ENCODE results near the gene TRPM2. TPM values are rescaled to one million over a fixed set of nuclear protein-coding genes. Genes with fewer than 3 reads are reported as not detected.

TRPM2 gene
- total RNA-seq, 4 donors from 2014 or later: 1.0 to 3.3 (median 3.1) TPM

GRCh38 chr21:44314128-44314527, 39.3 kb upstream of the TRPM2 start:
- WGBS, 2 donors (ENCODE audit: low coverage in 1 of 2): 86% methylated on average over 2 of the region's 15 CpGs; no CpG with 5 or more reads in 1 of the 2 donors
- Histone ChIP-seq H3K36me3 (peaks cover 0 to 100% of the 10 kb centered on the region in 2 donors), H3K27ac (no peak overlapping the region), H3K27me3 (no peaks in the 10 kb centered on the region), H3K4me3 (no peak overlapping the region), H3K9me3 (no peaks in the 10 kb centered on the region), H3K4me1 (no peaks in the 10 kb centered on the region)
- no peak for ATAC-seq
- TF ChIP-seq EP300 (IDR thresholded peaks at IDR 0.05) (no peak), POLR2A (IDR thresholded peaks at IDR 0.05) (no peak), POLR2AphosphoS5 (IDR thresholded peaks at IDR 0.05) (no peak)
- TF ChIP-seq, protein P1, sequence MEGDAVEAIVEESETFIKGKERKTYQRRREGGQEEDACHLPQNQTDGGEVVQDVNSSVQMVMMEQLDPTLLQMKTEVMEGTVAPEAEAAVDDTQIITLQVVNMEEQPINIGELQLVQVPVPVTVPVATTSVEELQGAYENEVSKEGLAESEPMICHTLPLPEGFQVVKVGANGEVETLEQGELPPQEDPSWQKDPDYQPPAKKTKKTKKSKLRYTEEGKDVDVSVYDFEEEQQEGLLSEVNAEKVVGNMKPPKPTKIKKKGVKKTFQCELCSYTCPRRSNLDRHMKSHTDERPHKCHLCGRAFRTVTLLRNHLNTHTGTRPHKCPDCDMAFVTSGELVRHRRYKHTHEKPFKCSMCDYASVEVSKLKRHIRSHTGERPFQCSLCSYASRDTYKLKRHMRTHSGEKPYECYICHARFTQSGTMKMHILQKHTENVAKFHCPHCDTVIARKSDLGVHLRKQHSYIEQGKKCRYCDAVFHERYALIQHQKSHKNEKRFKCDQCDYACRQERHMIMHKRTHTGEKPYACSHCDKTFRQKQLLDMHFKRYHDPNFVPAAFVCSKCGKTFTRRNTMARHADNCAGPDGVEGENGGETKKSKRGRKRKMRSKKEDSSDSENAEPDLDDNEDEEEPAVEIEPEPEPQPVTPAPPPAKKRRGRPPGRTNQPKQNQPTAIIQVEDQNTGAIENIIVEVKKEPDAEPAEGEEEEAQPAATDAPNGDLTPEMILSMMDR (IDR thresholded peaks at IDR 0.05): no peak

GRCh38 chr21:44314561-44314960, 38.9 kb upstream of the TRPM2 start:
- Histone ChIP-seq H3K36me3 (peaks cover 0 to 100% of the 10 kb centered on the region in 2 donors), H3K27ac (no peak overlapping the region), H3K9me3 (no peaks in the 10 kb centered on the region), H3K4me3 (no peak overlapping the region), H3K4me1 (no peaks in the 10 kb centered on the region), H3K27me3 (no peaks in the 10 kb centered on the region)
- no peak for TF ChIP-seq POLR2A (IDR thresholded peaks at IDR 0.05)
- no peak for TF ChIP-seq POLR2AphosphoS5 (IDR thresholded peaks at IDR 0.05)
- no peak for TF ChIP-seq EP300 (IDR thresholded peaks at IDR 0.05)
- TF ChIP-seq, protein P1 (IDR thresholded peaks at IDR 0.05): no peak
- 100% methylated on average over 2 of the region's 11 CpGs; no CpG with 5 or more reads in 1 of the 2 donors for WGBS, 2 donors (ENCODE audit: low coverage in 1 of 2)
- no peak for ATAC-seq

GRCh38 chr21:44315691-44316203, 37.7 kb upstream of the TRPM2 start:
- peaks cover 0 to 100% of the 10 kb centered on the region in 2 donors for H3K36me3 ChIP-seq
- H3K27me3 ChIP-seq: no peaks in the 10 kb centered on the region
- H3K4me1 ChIP-seq: no peaks in the 10 kb centered on the region
- WGBS, 2 donors (ENCODE audit: low coverage in 1 of 2): 90% methylated on average over 2 of the region's 16 CpGs; no CpG with 5 or more reads in 1 of the 2 donors
- TF ChIP-seq, protein P1 (IDR thresholded peaks at IDR 0.05): no peak
- no peak for TF ChIP-seq POLR2A (IDR thresholded peaks at IDR 0.05)
- TF ChIP-seq EP300 (IDR thresholded peaks at IDR 0.05): no peak
- no peak for TF ChIP-seq POLR2AphosphoS5 (IDR thresholded peaks at IDR 0.05)
- no peak overlapping the region for H3K27ac ChIP-seq
- no peak for ATAC-seq
- H3K9me3 ChIP-seq: no peaks in the 10 kb centered on the region
- H3K4me3 ChIP-seq: no peak overlapping the region

DNA sequence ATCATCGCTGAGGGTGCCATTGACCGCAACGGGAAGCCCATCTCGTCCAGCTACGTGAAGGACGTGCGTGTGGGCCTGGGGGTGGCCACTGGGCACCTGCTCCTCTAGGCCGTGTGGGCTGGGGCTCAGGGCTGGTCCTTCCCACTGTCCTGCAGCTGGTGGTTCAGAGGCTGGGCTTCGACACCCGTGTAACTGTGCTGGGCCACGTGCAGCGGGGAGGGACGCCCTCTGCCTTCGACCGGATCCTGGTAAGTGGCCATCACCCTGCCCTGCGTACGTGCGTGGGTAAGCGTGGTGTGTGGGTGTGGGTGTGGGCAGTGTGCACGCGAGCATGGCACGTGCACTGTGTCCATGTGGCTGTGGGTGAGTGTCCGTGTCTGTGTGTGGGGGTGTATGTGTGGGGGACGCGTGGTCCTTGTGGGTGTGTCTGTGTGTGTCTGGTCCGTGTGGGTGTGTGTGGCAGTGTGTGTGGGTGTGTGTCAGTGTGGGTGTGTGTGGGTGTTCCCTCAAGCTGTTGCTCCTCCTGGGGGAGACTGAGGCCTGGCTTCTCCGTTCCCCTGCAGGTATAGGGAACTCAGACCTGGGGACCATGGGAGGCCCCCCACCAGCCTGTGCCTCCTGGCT, 37.0 kb upstream of the TRPM2 start:
- no CpG with 5 or more reads among the region's 27 CpGs for WGBS, 2 donors (ENCODE audit: low coverage in 1 of 2)
- ATAC-seq: no peak
- Histone ChIP-seq H3K4me3 (no peak overlapping the region), H3K9me3 (no peaks in the 10 kb centered on the region), H3K27me3 (no peaks in the 10 kb centered on the region), H3K4me1 (no peaks in the 10 kb centered on the region), H3K36me3 (peaks cover 0 to 100% of the 10 kb centered on the region in 2 donors), H3K27ac (no peak overlapping the region)
- TF ChIP-seq POLR2A (IDR thresholded peaks at IDR 0.05) (no peak), EP300 (IDR thresholded peaks at IDR 0.05) (no peak), POLR2AphosphoS5 (IDR thresholded peaks at IDR 0.05) (no peak)
- TF ChIP-seq, protein P1 (IDR thresholded peaks at IDR 0.05): no peak

- Histone ChIP-seq H3K27ac (no peak overlapping the region), H3K9me3 (no peaks in the 10 kb centered on the region), H3K4me1 (no peaks in the 10 kb centered on the region), H3K4me3 (no peak overlapping the region), H3K36me3 (peaks cover 0 to 100% of the 10 kb centered on the region in 2 donors), H3K27me3 (no peaks in the 10 kb centered on the region)
- WGBS, 2 donors (ENCODE audit: low coverage in 1 of 2): no CpG with 5 or more reads among the region's 19 CpGs
- ATAC-seq: no peak
- no peak for TF ChIP-seq POLR2AphosphoS5 (IDR thresholded peaks at IDR 0.05)
- no peak for TF ChIP-seq EP300 (IDR thresholded peaks at IDR 0.05)
- no peak for TF ChIP-seq POLR2A (IDR thresholded peaks at IDR 0.05)
- TF ChIP-seq, protein P1 (IDR thresholded peaks at IDR 0.05): no peak
Measured at GRCh38 chr21:44317241-44317782, 36.1 kb upstream of the TRPM2 start.
